HepG2 (cell line): ENCODE data around the gene SMYD4. TPM values are rescaled to one million over a fixed set of nuclear protein-coding genes. Genes with fewer than 3 reads are reported as not detected.

ENCODE experiments used
- ATAC-seq: fragments of 200-7000 bp; cut with Tn5 transposase; 3 replicates; pipeline ENCODE4 v1.9.1; 2020; ENCODE audit warnings: mild to moderate bottlenecking, moderate library complexity
- BruUV-seq: library from RNA; stranded (reverse); fragments of 400-500 nt; replicated peaks from 2 replicates; lab custom pipeline; 2021; lab: Mats Ljungman, UMichigan
- CTCF ChIA-PET: fragments of 300-600 bp; formaldehyde crosslinking; extraction: SDS; loops from one replicate; lab custom pipeline; 2021; ENCODE audit warnings: low total read pairs, inconsistent platforms, low intra/inter-chr PET ratio; lab: Yijun Ruan, JAX
- POLR2A ChIA-PET: fragments of 350-600 bp; sonication (Branson Sonifier 250); formaldehyde crosslinking; loops from one replicate; lab custom pipeline; 2020; ENCODE audit warnings: antibody characterized with exemption, inconsistent platforms; lab: Yijun Ruan, JAX
- DNase-seq: peaks from one replicate; pipeline ENCODE4 v3.0.0-alpha.2; 2015; ENCODE audit warnings: low spot score
- FAIRE-seq: peaks from 3 replicates; lab custom pipeline; 2011; peaks lifted over from hg19 to GRCh38; lab: Jason Lieb, UNC
- H2AFZ ChIP-seq: one replicate; pipeline ENCODE4 v1.6.1; 2011; ENCODE audit warnings: low read length, inconsistent platforms
- H3K27ac ChIP-seq: fragments of 300-600 bp; 3 replicates; pipeline ENCODE4 v1.8.0; 2011; ENCODE audit warnings: mixed run types, mild to moderate bottlenecking, mixed read lengths, low read length, inconsistent platforms; ENCODE audit not compliant: insufficient read depth; ENCODE audit errors: extremely low read length
- H3K27me3 ChIP-seq, 2 experiments: fragments of 200-600 bp in 1 of 2; 2 replicates in 1 of 2; 3 replicates in 1 of 2; pipeline versions ENCODE4 v1.6.0 to v1.8.0; 2011; ENCODE audit warnings: low read length in 2 of 2, mild to moderate bottlenecking in 2 of 2, moderate library complexity in 2 of 2, inconsistent platforms in 1 of 2; ENCODE audit not compliant: insufficient read depth in 2 of 2, control insufficient read depth in 1 of 2
- H3K36me3 ChIP-seq, 2 experiments: fragments of 200-600 bp in 1 of 2; replicated peaks in 1 of 2; 2 replicates in 1 of 2; 3 replicates in 1 of 2; pipeline versions ENCODE4 v1.5.1 to v1.8.0; 2011; ENCODE audit warnings: low read length in 2 of 2, inconsistent platforms in 1 of 2; ENCODE audit not compliant: insufficient read depth in 2 of 2, control insufficient read depth in 1 of 2
- H3K4me1 ChIP-seq: 2 replicates; pipeline ENCODE4 v1.5.1; 2012; ENCODE audit warnings: low read length, inconsistent platforms; ENCODE audit not compliant: insufficient read depth
- H3K4me2 ChIP-seq: 2 replicates; pipeline ENCODE4 v1.6.0; 2011; ENCODE audit warnings: low read depth, low read length, inconsistent platforms
- H3K4me3 ChIP-seq, 3 experiments: fragments of 200-600 bp in 1 of 3; sonication (generic), shearing (Covaris generic) in 1 of 3; replicated peaks in 1 of 3; 2 replicates each; pipeline ENCODE4 v1.5.1; 2011 to 2016; ENCODE audit warnings: low read length in 3 of 3, inconsistent platforms in 2 of 3, low read depth in 2 of 3, mild to moderate bottlenecking in 2 of 3, control low read depth in 1 of 3, mixed read lengths in 1 of 3; ENCODE audit not compliant: insufficient read depth in 1 of 3
- H3K79me2 ChIP-seq: one replicate; pipeline ENCODE4 v1.6.1; 2011; ENCODE audit warnings: low read length, inconsistent platforms; ENCODE audit not compliant: insufficient read depth
- H3K9ac ChIP-seq: 2 replicates; pipeline ENCODE4 v1.6.0; 2011; ENCODE audit warnings: mild to moderate bottlenecking, low read depth, low read length, inconsistent platforms; ENCODE audit not compliant: insufficient read depth
- H3K9me3 ChIP-seq: 2 replicates; pipeline ENCODE4 v1.5.1; 2012; ENCODE audit warnings: mild to moderate bottlenecking, low read length
- H4K20me1 ChIP-seq: 2 replicates; pipeline ENCODE4 v1.6.0; 2011; ENCODE audit warnings: inconsistent platforms, mild to moderate bottlenecking, low read length, moderate library complexity; ENCODE audit not compliant: insufficient read depth
- FOXM1 ChIP-seq: sonication (generic); formaldehyde crosslinking; IDR thresholded peaks from 2 replicates; pipeline ENCODE4 v1.5.0; 2020; ENCODE audit warnings: missing genetic modification reagents
- HNRNPK ChIP-seq: fragments of 200-400 bp; formaldehyde crosslinking; IDR thresholded peaks from 2 replicates; pipeline ENCODE4 v1.6.1; 2018; ENCODE audit warnings: low read length, low read depth, moderate library complexity, mild to moderate bottlenecking; ENCODE audit not compliant: poor library complexity, severe bottlenecking
- MEIS1 ChIP-seq: sonication (generic); formaldehyde crosslinking; IDR thresholded peaks from 2 replicates; pipeline ENCODE4 v1.9.0; 2021; ENCODE audit warnings: mild to moderate bottlenecking, missing genetic modification reagents, moderate library complexity, borderline replicate concordance
- POLR2A ChIP-seq, 2 experiments: IDR thresholded peaks; 2 replicates each; pipeline ENCODE4 v1.6.1; 2011; ENCODE audit warnings: low read depth in 2 of 2, low read length in 2 of 2, mild to moderate bottlenecking in 1 of 2, moderate library complexity in 1 of 2; ENCODE audit not compliant: insufficient read depth in 1 of 2
- SALL2 ChIP-seq: sonication (generic); formaldehyde crosslinking; IDR thresholded peaks from 2 replicates; pipeline ENCODE4 v1.8.1; 2023; ENCODE audit warnings: mild to moderate bottlenecking, missing genetic modification reagents, inconsistent platforms
- SRSF4 ChIP-seq: fragments of 200-400 bp; formaldehyde crosslinking; IDR thresholded peaks from one replicate; pipeline ENCODE4 v1.6.1; 2018; ENCODE audit warnings: mild to moderate bottlenecking, low read depth, low read length, moderate library complexity; ENCODE audit not compliant: poor library complexity, severe bottlenecking
- XBP1 ChIP-seq: sonication (generic); formaldehyde crosslinking; IDR thresholded peaks from 2 replicates; pipeline ENCODE4 v1.5.0; 2020; ENCODE audit warnings: missing genetic modification reagents
- ZNF501 ChIP-seq: sonication (generic); formaldehyde crosslinking; IDR thresholded peaks from 2 replicates; pipeline ENCODE4 v1.5.1; 2020; ENCODE audit warnings: mild to moderate bottlenecking, moderate library complexity, missing genetic modification reagents
- WGBS: methylation state at CpG from one replicate; pipeline ENCODE4 v1.1.6; 2017; ENCODE audit warnings: low lambda C conversion rate; 5-methylcytosine and 5-hydroxymethylcytosine counted together
- in situ Hi-C: cut with HindIII; loops from 2 replicates; pipeline ENCODE4 v1.10.0; 2017; ENCODE audit warnings: low pct_unique_long_range_greater_than_20kb; ENCODE audit not compliant: extremely low pct_ligation_motif_present
- intact Hi-C: fragments of 100-400 bp; cut with micrococcal nuclease; formaldehyde crosslinking; loops from one replicate; pipeline ENCODE4 v1.10.0; 2022; ENCODE audit not compliant: unreplicated experiment
- polyA plus RNA-seq, 8 experiments: library from polyadenylated mRNA; depleted of rRNA in 3 of 8; stranded (reverse) in 7 of 8; unstranded in 1 of 8; fragments of >200 nt; fragmentation: Illumina TruSeq in 4 of 8; extraction: Trizol in 4 of 8; gene quantifications; 2 replicates each; pipeline versions ENCODE4 v1.2.1 to v1.2.3, GENCODE V29; 2011 to 2016; ENCODE audit warnings: low read depth in 4 of 8, missing spikeins in 1 of 8, mixed read lengths in 1 of 8; ENCODE audit not compliant: insufficient read depth in 1 of 8
- total RNA-seq, 5 experiments: library from RNA; depleted of rRNA; stranded (reverse); fragments of >200 nt; fragmentation: Illumina TruSeq; extraction: Trizol; gene quantifications; 2 replicates each; pipeline ENCODE4 v1.2.3, GENCODE V29; 2016; ENCODE audit warnings: low read depth in 1 of 5
- TF ChIP-seq, protein P1 (sequence below): sonication (generic); formaldehyde crosslinking; IDR thresholded peaks from 2 replicates; pipeline ENCODE4 v1.4.0; 2020; ENCODE audit warnings: mild to moderate bottlenecking, low read depth, missing genetic modification reagents

Gene SMYD4
- total and polyA plus RNA-seq, 2 of the 13 experiments (the other 11 are each of a cell fraction or from before 2014, with no cell fraction given) = 7.4 to 11.3 TPM

- H3K9me3 ChIP-seq = no peaks in the 10 kb centered on the region
- no peak for FAIRE-seq
- H3K79me2 ChIP-seq = no peaks in the 10 kb centered on the region
- TF ChIP-seq SRSF4 (no peak), XBP1 (CRISPR knock-in tag) (no peak), POLR2A (IDR thresholded peaks at IDR 0.05; ENCODE audit: insufficient read depth in 1 of 2, low read depth in 2 of 2, low read length in 2 of 2) (no peak), MEIS1 (CRISPR knock-in tag) (no peak), HNRNPK (no peak), SALL2 (CRISPR knock-in tag) (no peak), FOXM1 (CRISPR knock-in tag) (no peak), ZNF501 (no peak)
- TF ChIP-seq, protein P1, sequence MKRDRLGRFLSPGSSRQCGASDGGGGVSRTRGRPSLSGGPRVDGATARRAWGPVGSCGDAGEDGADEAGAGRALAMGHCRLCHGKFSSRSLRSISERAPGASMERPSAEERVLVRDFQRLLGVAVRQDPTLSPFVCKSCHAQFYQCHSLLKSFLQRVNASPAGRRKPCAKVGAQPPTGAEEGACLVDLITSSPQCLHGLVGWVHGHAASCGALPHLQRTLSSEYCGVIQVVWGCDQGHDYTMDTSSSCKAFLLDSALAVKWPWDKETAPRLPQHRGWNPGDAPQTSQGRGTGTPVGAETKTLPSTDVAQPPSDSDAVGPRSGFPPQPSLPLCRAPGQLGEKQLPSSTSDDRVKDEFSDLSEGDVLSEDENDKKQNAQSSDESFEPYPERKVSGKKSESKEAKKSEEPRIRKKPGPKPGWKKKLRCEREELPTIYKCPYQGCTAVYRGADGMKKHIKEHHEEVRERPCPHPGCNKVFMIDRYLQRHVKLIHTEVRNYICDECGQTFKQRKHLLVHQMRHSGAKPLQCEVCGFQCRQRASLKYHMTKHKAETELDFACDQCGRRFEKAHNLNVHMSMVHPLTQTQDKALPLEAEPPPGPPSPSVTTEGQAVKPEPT (CRISPR knock-in tag) = no peak
- no peak for DNase-seq
- in situ Hi-C loops = no loop called here
- H4K20me1 ChIP-seq = no peaks in the 10 kb centered on the region; the same call in 1 of the 2 replicates
- H3K9ac ChIP-seq = no peak overlapping the region
- H3K27ac ChIP-seq = no peak overlapping the region
- POLR2A ChIA-PET = no interaction called here
- H3K36me3 ChIP-seq = peaks cover 3 to 15% of the 10 kb centered on the region in 2 experiments; a peak in 4 of 5 replicates
- intact Hi-C loops = loop anchor here (10.0 kb wide), 1 partner anchor 147 kb away; the partner anchor contains the start of gene TLCD2
- H3K4me1 ChIP-seq = no peaks in the 10 kb centered on the region
- BruUV-seq = no TSS peak
- no peak overlapping the region for H3K4me3 ChIP-seq
- 95% methylated on average over 16 of the region's 16 CpGs for whole genome bisulfite sequencing
- CTCF ChIA-PET = no interaction called here
- H2AFZ ChIP-seq = no peak overlapping the region
- no peak overlapping the region for H3K4me2 ChIP-seq
- ATAC-seq = no peak
- H3K27me3 ChIP-seq = no peaks in the 10 kb centered on the region
Measured at GRCh38 chr17:1861391-1862010, 31.8 kb upstream of the SMYD4 start.
